GM06990 (cell line): ENCODE results near the gene VPS26A.

Source experiments
- DNase-seq: peaks from one replicate; pipeline ENCODE4 v3.0.0-alpha.2; 2011; ENCODE audit not compliant: insufficient read length; ENCODE audit errors: extremely low read depth
- H3K27me3 ChIP-seq: replicated peaks from 2 replicates; pipeline ENCODE4 v1.6.0; 2011; ENCODE audit warnings: low read length; ENCODE audit not compliant: control insufficient read depth, insufficient read depth
- H3K36me3 ChIP-seq: 2 replicates; pipeline ENCODE4 v1.5.1; 2011; ENCODE audit warnings: low read length; ENCODE audit not compliant: control insufficient read depth, insufficient read depth
- H3K4me3 ChIP-seq: replicated peaks from 2 replicates; pipeline ENCODE4 v1.5.1; 2011; ENCODE audit warnings: low read depth, mild to moderate bottlenecking, control low read depth, low read length
- TF ChIP-seq, protein P1 (sequence below): IDR thresholded peaks from 2 replicates; pipeline ENCODE4 v1.5.1; 2011; ENCODE audit warnings: low read length, control low read depth, mild to moderate bottlenecking, inconsistent platforms; ENCODE audit not compliant: insufficient read depth, poor library complexity, severe bottlenecking

Gene VPS26A

DNA sequence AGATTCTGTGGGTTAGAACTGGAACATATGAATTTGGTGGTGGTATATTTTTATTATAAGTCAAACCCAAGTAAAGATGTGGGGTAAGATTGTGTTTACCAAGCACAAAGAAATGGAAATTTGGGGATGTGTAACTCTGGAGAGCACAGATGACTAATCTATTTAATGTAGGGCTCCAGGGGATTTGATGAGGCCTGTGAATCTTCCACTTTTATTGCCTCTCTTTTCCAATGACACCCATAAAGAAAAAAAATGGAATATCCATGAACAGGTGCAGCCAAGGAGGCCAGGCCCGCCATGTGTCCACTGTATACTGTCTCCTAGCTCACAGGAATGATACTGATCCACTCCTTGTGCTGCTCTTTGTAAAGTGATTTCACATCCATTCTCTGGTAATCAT, 33.3 kb upstream of the VPS26A start:
- no peak for DNase-seq
- H3K36me3 ChIP-seq, result peaks cover 3% of the 10 kb centered on the region
- TF ChIP-seq, protein P1, sequence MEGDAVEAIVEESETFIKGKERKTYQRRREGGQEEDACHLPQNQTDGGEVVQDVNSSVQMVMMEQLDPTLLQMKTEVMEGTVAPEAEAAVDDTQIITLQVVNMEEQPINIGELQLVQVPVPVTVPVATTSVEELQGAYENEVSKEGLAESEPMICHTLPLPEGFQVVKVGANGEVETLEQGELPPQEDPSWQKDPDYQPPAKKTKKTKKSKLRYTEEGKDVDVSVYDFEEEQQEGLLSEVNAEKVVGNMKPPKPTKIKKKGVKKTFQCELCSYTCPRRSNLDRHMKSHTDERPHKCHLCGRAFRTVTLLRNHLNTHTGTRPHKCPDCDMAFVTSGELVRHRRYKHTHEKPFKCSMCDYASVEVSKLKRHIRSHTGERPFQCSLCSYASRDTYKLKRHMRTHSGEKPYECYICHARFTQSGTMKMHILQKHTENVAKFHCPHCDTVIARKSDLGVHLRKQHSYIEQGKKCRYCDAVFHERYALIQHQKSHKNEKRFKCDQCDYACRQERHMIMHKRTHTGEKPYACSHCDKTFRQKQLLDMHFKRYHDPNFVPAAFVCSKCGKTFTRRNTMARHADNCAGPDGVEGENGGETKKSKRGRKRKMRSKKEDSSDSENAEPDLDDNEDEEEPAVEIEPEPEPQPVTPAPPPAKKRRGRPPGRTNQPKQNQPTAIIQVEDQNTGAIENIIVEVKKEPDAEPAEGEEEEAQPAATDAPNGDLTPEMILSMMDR, result no peak
- H3K27me3 ChIP-seq, result no peaks in the 10 kb centered on the region
- peak overlapping the region; percentile 97 for H3K4me3 ChIP-seq

DNA sequence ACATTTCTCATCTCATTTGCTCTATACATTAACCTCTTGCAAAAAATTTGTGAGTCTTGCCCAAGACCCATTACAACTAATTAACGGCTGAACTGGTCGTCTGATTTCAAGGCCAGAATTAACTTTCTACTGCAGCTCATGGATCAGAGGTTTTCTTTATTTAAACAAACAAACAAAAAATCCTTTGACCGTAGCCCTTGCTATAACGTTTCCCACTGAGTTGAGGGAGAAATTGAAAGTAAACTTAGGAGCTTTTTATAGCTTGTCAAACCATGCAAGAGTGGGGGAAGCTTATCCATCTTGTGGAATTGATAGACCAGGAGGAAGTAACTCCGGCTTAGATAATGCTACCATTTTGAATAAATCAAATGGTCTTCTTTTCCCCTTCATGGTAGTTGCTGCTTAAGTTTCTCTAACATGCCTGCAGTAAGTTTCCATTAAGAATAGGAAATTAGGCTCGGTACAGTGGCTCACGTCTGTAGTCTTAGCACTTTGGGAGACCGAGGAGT, 32.8 kb upstream of the VPS26A start:
- TF ChIP-seq, protein P1, result no peak
- Histone ChIP-seq H3K4me3 (peak overlapping the region; percentile 97), H3K36me3 (peaks cover 3% of the 10 kb centered on the region), H3K27me3 (no peaks in the 10 kb centered on the region)
- DNase-seq, result no peak

DNA sequence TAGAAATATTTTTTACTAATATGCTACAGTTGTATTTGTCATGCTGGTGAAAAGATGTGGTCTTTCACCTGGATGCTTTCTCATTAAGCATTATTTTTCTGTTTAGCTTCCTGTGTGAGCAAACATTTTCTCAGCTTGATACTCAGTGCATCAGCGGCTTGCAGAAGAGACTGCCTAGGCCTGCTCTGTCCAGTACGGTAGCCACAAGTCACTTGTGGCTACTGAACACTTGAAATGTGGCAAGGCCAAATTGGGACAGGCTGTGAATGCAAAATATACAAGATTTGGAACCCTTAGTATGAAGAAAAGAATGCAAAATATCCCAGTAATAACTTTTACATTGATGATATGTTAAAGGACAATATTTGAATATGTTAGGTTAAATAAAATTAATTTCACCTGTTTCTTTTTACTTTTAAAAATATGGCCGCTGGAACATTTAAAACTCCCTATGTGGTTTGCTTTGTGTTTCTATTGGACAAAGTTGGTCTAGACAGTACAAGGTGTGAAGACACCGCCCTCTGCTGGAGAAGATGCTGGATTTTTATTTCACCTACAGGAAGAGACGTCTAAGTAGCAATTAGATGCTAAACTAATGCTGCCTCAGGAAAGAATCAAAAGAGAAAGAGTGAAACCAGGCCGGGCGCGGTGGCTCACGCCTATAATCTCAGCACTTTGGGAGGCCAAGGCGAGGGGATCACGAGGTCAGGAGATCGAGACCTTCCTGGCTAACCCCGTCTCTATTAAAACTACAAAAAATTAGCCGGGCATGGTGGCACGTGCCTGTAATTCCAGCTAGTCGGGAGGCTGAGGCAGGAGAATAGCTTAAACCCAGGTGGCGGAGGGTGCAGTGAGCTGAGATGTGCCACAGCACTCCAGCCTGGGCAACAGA, 30.8 kb upstream of the VPS26A start:
- Histone ChIP-seq H3K36me3 (peaks cover 10% of the 10 kb centered on the region), H3K27me3 (no peaks in the 10 kb centered on the region), H3K4me3 (peak overlapping the region; percentile 1; the same call in 1 of the 2 replicates)
- TF ChIP-seq, protein P1, result peak; percentile 61
- DNase-seq, result no peak

GRCh38 chr10:69093933-69094332, 30.0 kb upstream of the VPS26A start:
- TF ChIP-seq, protein P1, result no peak
- DNase-seq, result no peak
- Histone ChIP-seq H3K4me3 (no peak overlapping the region), H3K36me3 (peaks cover 10% of the 10 kb centered on the region), H3K27me3 (no peaks in the 10 kb centered on the region)

- DNase-seq, result no peak
- TF ChIP-seq, protein P1, result no peak
- H3K27me3 ChIP-seq, result no peaks in the 10 kb centered on the region
- H3K4me3 ChIP-seq, result no peak overlapping the region
- H3K36me3 ChIP-seq, result peaks cover 22% of the 10 kb centered on the region
Measured at GRCh38 chr10:69096045-69096444, 27.9 kb upstream of the VPS26A start.
